BJ (cell line): ENCODE measurements around the gene HSBP1. TPM values are rescaled to one million over a fixed set of nuclear protein-coding genes. Genes with fewer than 3 reads are reported as not detected.

Experiments
- CTCF ChIA-PET: fragments of 350-600 bp; formaldehyde crosslinking; extraction: SDS; loops from one replicate; lab custom pipeline; 2021; ENCODE audit warnings: antibody characterized with exemption, inconsistent platforms; lab: Yijun Ruan, JAX
- POLR2A ChIA-PET: fragments of 300-600 bp; sonication (Branson Sonifier 250); formaldehyde crosslinking; extraction: SDS; loops from one replicate; lab custom pipeline; 2021; ENCODE audit warnings: antibody characterized with exemption; lab: Charles Lee
- DNase-seq: peaks from one replicate; pipeline ENCODE4 v3.0.0-alpha.2; 2011; ENCODE audit warnings: low read depth
- H3K27me3 ChIP-seq: 2 replicates; pipeline ENCODE4 v1.6.0; 2011; ENCODE audit warnings: low read length; ENCODE audit not compliant: control insufficient read depth, insufficient read depth
- H3K36me3 ChIP-seq: 2 replicates; pipeline ENCODE4 v1.5.1; 2011; ENCODE audit warnings: low read length; ENCODE audit not compliant: control insufficient read depth, insufficient read depth
- H3K4me3 ChIP-seq: 2 replicates; pipeline ENCODE4 v1.5.1; 2011; ENCODE audit warnings: low read depth, mild to moderate bottlenecking, control low read depth, low read length
- polyA plus RNA-seq: library from polyadenylated mRNA; depleted of rRNA; stranded (reverse); fragments of >200 nt; gene quantifications from 2 replicates; pipeline ENCODE4 v1.2.3, GENCODE V29; 2011
- TF ChIP-seq, protein P1 (sequence below): IDR thresholded peaks from 2 replicates; pipeline ENCODE4 v1.5.1; 2011; ENCODE audit warnings: low read depth, mild to moderate bottlenecking, control low read depth, inconsistent platforms, low read length, moderate library complexity; ENCODE audit not compliant: insufficient read depth

HSBP1 gene
- polyA plus RNA-seq, 1 experiment = 165 TPM

DNA sequence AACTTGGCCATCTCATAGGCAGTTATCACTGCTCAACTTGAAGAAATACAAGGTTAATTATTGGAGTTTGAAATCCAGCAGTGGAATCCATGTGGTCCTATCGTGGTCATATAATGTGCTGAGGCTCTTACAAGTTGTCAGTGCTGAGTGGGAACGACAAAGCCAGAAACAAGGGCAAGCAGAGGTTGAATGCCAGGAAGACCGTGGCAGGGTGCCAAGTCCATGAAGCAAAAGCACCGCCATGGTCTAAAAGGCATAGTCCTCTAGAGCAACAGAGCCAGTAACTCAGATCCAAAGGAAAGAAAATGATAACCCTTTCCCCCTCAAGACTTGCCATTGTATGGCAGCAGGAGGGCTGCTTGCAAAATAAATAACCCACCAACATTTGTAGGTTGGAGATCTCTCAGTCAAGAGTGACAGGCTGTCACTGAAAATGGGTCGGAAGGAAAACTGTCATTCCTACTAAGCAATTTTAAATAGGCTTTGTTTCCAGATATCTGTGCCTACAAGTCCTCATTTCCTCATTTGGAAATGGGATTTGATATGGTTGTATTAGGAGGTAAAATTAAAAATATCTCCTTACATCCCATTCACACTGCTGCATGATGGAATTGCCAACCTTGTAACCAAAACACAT, 36.4 kb upstream of the HSBP1 start:
- no peaks in the 10 kb centered on the region for H3K27me3 ChIP-seq

DNA sequence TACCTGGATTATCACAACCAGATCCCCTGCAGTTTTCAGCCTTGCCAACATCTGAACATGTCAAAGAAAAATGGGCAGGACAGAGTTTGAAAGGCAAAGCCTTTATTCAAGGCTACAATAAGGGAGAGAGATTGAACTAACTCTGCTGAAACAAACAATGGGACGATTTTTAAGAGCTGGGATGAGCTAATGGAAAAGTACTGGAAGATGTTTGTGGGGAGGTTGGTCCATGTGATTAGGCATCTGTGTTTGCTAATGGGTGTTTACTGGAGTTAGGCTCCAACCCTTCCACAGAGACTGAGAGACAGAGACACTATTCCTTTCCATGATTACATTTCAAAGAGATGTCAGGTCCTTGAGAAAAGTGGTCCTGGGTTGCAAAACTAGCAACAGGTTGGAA, 35.0 kb upstream of the HSBP1 start:
- Histone ChIP-seq H3K36me3 (no peaks in the 10 kb centered on the region), H3K27me3 (0 out of 2 replicates have a peak, but pooled peaks cover 1% of the 10 kb centered on the region), H3K4me3 (no peak overlapping the region)
- POLR2A ChIA-PET = no interaction called here
- TF ChIP-seq, protein P1, sequence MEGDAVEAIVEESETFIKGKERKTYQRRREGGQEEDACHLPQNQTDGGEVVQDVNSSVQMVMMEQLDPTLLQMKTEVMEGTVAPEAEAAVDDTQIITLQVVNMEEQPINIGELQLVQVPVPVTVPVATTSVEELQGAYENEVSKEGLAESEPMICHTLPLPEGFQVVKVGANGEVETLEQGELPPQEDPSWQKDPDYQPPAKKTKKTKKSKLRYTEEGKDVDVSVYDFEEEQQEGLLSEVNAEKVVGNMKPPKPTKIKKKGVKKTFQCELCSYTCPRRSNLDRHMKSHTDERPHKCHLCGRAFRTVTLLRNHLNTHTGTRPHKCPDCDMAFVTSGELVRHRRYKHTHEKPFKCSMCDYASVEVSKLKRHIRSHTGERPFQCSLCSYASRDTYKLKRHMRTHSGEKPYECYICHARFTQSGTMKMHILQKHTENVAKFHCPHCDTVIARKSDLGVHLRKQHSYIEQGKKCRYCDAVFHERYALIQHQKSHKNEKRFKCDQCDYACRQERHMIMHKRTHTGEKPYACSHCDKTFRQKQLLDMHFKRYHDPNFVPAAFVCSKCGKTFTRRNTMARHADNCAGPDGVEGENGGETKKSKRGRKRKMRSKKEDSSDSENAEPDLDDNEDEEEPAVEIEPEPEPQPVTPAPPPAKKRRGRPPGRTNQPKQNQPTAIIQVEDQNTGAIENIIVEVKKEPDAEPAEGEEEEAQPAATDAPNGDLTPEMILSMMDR = no peak
- CTCF ChIA-PET = no interaction called here
- DNase-seq = no peak

More for the DNA sequence above, 36.4 kb upstream of the HSBP1 start:
- ChIA-PET POLR2A (no interaction called here), CTCF (no interaction called here)
- Histone ChIP-seq H3K36me3 (no peaks in the 10 kb centered on the region), H3K4me3 (no peak overlapping the region)
- TF ChIP-seq, protein P1 = no peak
- no peak for DNase-seq

DNA sequence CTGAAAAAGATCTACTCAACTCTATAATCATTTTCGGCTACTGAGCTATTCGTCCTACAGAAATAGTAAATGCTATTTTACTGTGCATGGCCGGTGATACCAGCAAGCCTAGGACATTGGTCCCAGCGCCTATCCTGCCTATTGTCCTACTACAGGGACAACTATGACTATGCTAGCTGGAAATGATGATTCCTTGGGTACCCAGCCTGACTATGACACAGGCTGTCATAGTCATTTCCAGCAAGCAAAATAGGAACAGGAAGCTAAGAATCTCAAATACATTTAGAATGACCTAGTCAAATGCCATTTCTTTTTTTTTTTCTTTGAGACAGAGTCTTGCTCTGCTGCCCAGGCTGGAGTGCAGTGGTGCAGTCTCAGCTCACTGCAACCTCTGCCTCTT, 33.7 kb upstream of the HSBP1 start:
- ChIA-PET POLR2A (no interaction called here), CTCF (no interaction called here)
- TF ChIP-seq, protein P1 = no peak

DNA sequence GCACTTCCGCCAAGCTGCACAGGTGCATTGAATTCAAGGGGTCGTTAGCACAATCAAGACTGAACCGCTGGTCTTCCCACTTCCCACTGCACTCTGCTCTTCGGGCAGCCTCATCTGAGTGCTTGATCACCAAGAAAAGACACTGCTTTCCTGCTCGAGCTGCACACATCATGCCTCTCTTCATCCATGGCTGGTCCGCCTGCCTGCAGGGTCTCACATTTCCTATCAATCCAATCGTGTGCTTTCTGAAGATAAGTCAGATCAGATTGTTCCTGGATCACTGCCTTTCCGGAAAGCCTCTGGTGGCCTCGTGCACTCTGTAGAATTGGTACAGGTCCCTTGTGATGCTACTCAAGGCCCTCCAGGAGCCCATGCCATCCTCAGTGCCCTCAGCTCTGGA, 30.8 kb upstream of the HSBP1 start:
- POLR2A ChIA-PET = no interaction called here
- CTCF ChIA-PET = no interaction called here
- no peak for DNase-seq

More for the DNA sequence above, 33.7 kb upstream of the HSBP1 start:
- Histone ChIP-seq H3K27me3 (0 out of 2 replicates have a peak, but pooled peaks cover 1% of the 10 kb centered on the region), H3K4me3 (no peak overlapping the region), H3K36me3 (no peaks in the 10 kb centered on the region)
- DNase-seq = no peak

DNA sequence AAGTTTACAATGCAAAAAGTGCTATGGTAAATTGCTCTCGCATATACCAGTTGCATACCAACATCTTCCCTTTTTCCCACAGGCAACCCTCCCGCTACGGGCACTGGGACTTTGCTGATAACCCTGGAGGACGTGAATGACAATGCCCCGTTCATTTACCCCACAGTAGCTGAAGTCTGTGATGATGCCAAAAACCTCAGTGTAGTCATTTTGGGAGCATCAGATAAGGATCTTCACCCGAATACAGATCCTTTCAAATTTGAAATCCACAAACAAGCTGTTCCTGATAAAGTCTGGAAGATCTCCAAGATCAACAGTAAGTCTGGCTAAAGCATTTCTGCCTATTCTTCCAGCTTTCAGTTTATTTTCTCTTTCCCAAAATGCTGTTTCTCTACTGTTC, 27.9 kb upstream of the HSBP1 start:
- ChIA-PET POLR2A (no interaction called here), CTCF (no interaction called here)
- DNase-seq = no peak
- TF ChIP-seq, protein P1 = no peak
- no peak overlapping the region for H3K4me3 ChIP-seq
- H3K36me3 ChIP-seq = no peaks in the 10 kb centered on the region
- peaks cover 1% of the 10 kb centered on the region; the same call in 1 of the 2 replicates for H3K27me3 ChIP-seq

More for the DNA sequence above, 30.8 kb upstream of the HSBP1 start:
- Histone ChIP-seq H3K36me3 (no peaks in the 10 kb centered on the region), H3K4me3 (no peak overlapping the region), H3K27me3 (peaks cover 1% of the 10 kb centered on the region; the same call in 1 of the 2 replicates)
- TF ChIP-seq, protein P1 = no peak
